SK-N-SH (cell line): Measurements from ENCODE around the gene CABP5. TPM values are rescaled to one million over a fixed set of nuclear protein-coding genes. Genes with fewer than 3 reads are reported as not detected.
"Not testable (repeated sequence)": the region's sequence is repeated elsewhere in the genome, so short reads cannot be mapped to it uniquely, and the experiment has no call there.

Experiments used
- CTCF ChIA-PET: fragments of 300-600, 350-600 bp; formaldehyde crosslinking; extraction: SDS; loops from one replicate; lab custom pipeline; 2021; lab: Yijun Ruan, JAX
- POLR2A ChIA-PET: fragments of 350-600 bp; sonication (Branson Sonifier 250); formaldehyde crosslinking; extraction: SDS; loops from one replicate; lab custom pipeline; 2020; ENCODE audit warnings: antibody characterized with exemption, inconsistent platforms; lab: Yijun Ruan, JAX
- DNase-seq: peaks from one replicate; pipeline ENCODE4 v3.0.0; 2012
- H2AFZ ChIP-seq: fragments of 200-600 bp; sonication (generic); 2 replicates; pipeline ENCODE4 v1.8.1; 2016; ENCODE audit warnings: antibody characterized with exemption, mild to moderate bottlenecking, low read depth
- H3F3A ChIP-seq: fragments of 200-600 bp; sonication (generic); replicated peaks from 2 replicates; pipeline ENCODE3; 2016; ENCODE audit warnings: antibody characterized with exemption, mild to moderate bottlenecking; ENCODE audit not compliant: insufficient read depth
- H3K27ac ChIP-seq, 2 experiments: fragments of 200-500 bp in 1 of 2; fragments of 200-600 bp in 1 of 2; sonication (Bioruptor generic) in 1 of 2; sonication (generic), shearing (Covaris generic) in 1 of 2; 2 replicates each; pipeline versions ENCODE4 v1.5.1 to v1.6.1; 2014 to 2016; ENCODE audit warnings: low read depth in 2 of 2, inconsistent platforms in 1 of 2, low read length in 1 of 2, mild to moderate bottlenecking in 1 of 2, mixed read lengths in 1 of 2
- H3K27me3 ChIP-seq: fragments of 200-600 bp; sonication (generic), shearing (Covaris generic); 2 replicates; pipeline ENCODE4 v1.6.1; 2016; ENCODE audit warnings: mixed run types; ENCODE audit not compliant: insufficient read depth
- H3K36me3 ChIP-seq, 2 experiments: fragments of 200-500 bp in 1 of 2; fragments of 200-600 bp in 1 of 2; sonication (Bioruptor generic) in 1 of 2; sonication (generic) in 1 of 2; replicated peaks in 1 of 2; 2 replicates each; pipeline versions ENCODE3 to v1.5.1; 2014 to 2016; ENCODE audit warnings: low read length in 1 of 2, mild to moderate bottlenecking in 1 of 2; ENCODE audit not compliant: insufficient read depth in 2 of 2, control insufficient read depth in 1 of 2
- H3K4me1 ChIP-seq, 2 experiments: fragments of 200-500 bp in 1 of 2; fragments of 200-600 bp in 1 of 2; sonication (Bioruptor generic) in 1 of 2; sonication (generic), shearing (Covaris generic) in 1 of 2; 2 replicates each; pipeline versions ENCODE4 v1.5.1 to v1.6.1; 2014 to 2016; ENCODE audit warnings: low read depth in 1 of 2, low read length in 1 of 2, mixed run types in 1 of 2; ENCODE audit not compliant: insufficient read depth in 2 of 2, control insufficient read depth in 1 of 2
- H3K4me2 ChIP-seq: fragments of 200-600 bp; sonication (generic), shearing (Covaris generic); 2 replicates; pipeline ENCODE4 v1.6.1; 2017; ENCODE audit warnings: mixed run types
- H3K4me3 ChIP-seq, 2 experiments: fragments of 200-500 bp in 1 of 2; fragments of 200-600 bp in 1 of 2; sonication (Bioruptor generic) in 1 of 2; sonication (generic), shearing (Covaris generic) in 1 of 2; 2 replicates each; pipeline versions ENCODE4 v1.5.1 to v1.8.1; 2014 to 2016; ENCODE audit warnings: low read depth in 2 of 2, inconsistent platforms in 1 of 2, low read length in 1 of 2, mild to moderate bottlenecking in 1 of 2, mixed read lengths in 1 of 2, moderate library complexity in 1 of 2
- H3K79me2 ChIP-seq: fragments of 200-600 bp; sonication (generic); 2 replicates; pipeline ENCODE4 v1.8.1; 2017; ENCODE audit warnings: mild to moderate bottlenecking; ENCODE audit not compliant: insufficient read depth
- H3K9ac ChIP-seq: fragments of 200-600 bp; sonication (generic); 2 replicates; pipeline ENCODE4 v1.6.1; 2017; ENCODE audit warnings: mixed run types
- H3K9me2 ChIP-seq: fragments of 200-600 bp; sonication (generic); 2 replicates; pipeline ENCODE4 v1.6.1; 2017; ENCODE audit warnings: mixed run types
- H3K9me3 ChIP-seq: fragments of 200-600 bp; sonication (generic); 2 replicates; pipeline ENCODE4 v1.6.1; 2017; ENCODE audit warnings: mixed run types, mild to moderate bottlenecking, moderate library complexity
- H4K20me1 ChIP-seq: fragments of 200-600 bp; sonication (generic); 2 replicates; pipeline ENCODE4 v1.6.1; 2017; ENCODE audit warnings: mild to moderate bottlenecking, mixed run types; ENCODE audit not compliant: insufficient read depth
- FOXJ3 ChIP-seq: sonication (generic); formaldehyde crosslinking; IDR thresholded peaks from 2 replicates; pipeline ENCODE4 v1.5.1; 2020; ENCODE audit warnings: mild to moderate bottlenecking, missing genetic modification reagents
- FOXM1 ChIP-seq: IDR thresholded peaks from 2 replicates; pipeline ENCODE4 v1.4.0; 2012; ENCODE audit warnings: low read depth, mild to moderate bottlenecking
- RAD21 ChIP-seq: IDR thresholded peaks from 2 replicates; pipeline ENCODE4 v1.6.1; 2012; ENCODE audit warnings: mild to moderate bottlenecking, low read length
- REST ChIP-seq: IDR thresholded peaks from 2 replicates; pipeline ENCODE4 v1.6.1; 2012; ENCODE audit warnings: mild to moderate bottlenecking, low read depth, low read length, moderate library complexity
- USF1 ChIP-seq: IDR thresholded peaks from 2 replicates; pipeline ENCODE4 v1.4.0; 2012; ENCODE audit warnings: low read depth, borderline replicate concordance
- USF2 ChIP-seq: fragments of 150-350 bp; IDR thresholded peaks from 2 replicates; pipeline ENCODE4 v1.6.1; 2017; ENCODE audit warnings: antibody characterized with exemption, low read length, low read depth, borderline replicate concordance
- ZBTB33 ChIP-seq: IDR thresholded peaks from 2 replicates; pipeline ENCODE4 v1.4.0; 2012; ENCODE audit warnings: low read depth, borderline replicate concordance
- WGBS: methylation state at CpG from one replicate; pipeline ENCODE4 v1.1.6; 2017; ENCODE audit warnings: low lambda C conversion rate; 5-methylcytosine and 5-hydroxymethylcytosine counted together
- polyA plus RNA-seq, 3 experiments: library from polyadenylated mRNA; depleted of rRNA; stranded (reverse); fragments of >200 nt; gene quantifications; 2 replicates each; pipeline ENCODE4 v1.2.3, GENCODE V29; 2012

CABP5 gene
- polyA plus RNA-seq, 1 of the 3 experiments (the other 2 are of a cell fraction), result not detected

GRCh38 chr19:48090281-48090802, 46.5 kb upstream of the CABP5 start:
- Histone ChIP-seq H3F3A (peaks cover 1% of the 10 kb centered on the region), H3K27ac (no peak overlapping the region), H4K20me1 (no peaks in the 10 kb centered on the region), H3K4me3 (no peak overlapping the region), H2AFZ (no peak overlapping the region), H3K36me3 (no peaks in the 10 kb centered on the region), H3K27me3 (no peaks in the 10 kb centered on the region; the same call in 1 of the 2 replicates), H3K79me2 (no peaks in the 10 kb centered on the region), H3K4me1 (no peaks in the 10 kb centered on the region; a peak in 1 of 4 replicates), H3K9me2 (no peaks in the 10 kb centered on the region), H3K9me3 (no peaks in the 10 kb centered on the region; the same call in 1 of the 2 replicates), H3K4me2 (no peak overlapping the region), H3K9ac (no peak overlapping the region)
- ChIA-PET POLR2A (no interaction called here), CTCF (interaction anchor here (2.1 kb wide), 1 partner anchor 12 kb away, joined by 8 read pairs; no protein-coding TSS in a partner anchor)
- TF ChIP-seq RAD21 (no peak), USF1 (peak; percentile 51; the same call in 1 of the 2 replicates), FOXM1 (no peak)
- 24% methylated on average over 5 of the region's 5 CpGs for WGBS
- no peak for DNase-seq

- H3K4me2 ChIP-seq, H3K27me3 ChIP-seq, H4K20me1 ChIP-seq, H3K9me3 ChIP-seq, H3K9me2 ChIP-seq, H3K79me2 ChIP-seq, DNase-seq, H3K4me3 ChIP-seq, CTCF ChIA-PET, H3K36me3 ChIP-seq, POLR2A ChIA-PET, H3F3A ChIP-seq, H3K27ac ChIP-seq, H3K9ac ChIP-seq, H3K4me1 ChIP-seq, H2AFZ ChIP-seq: not testable (repeated sequence)
- WGBS, result 53% methylated on average over 6 of the region's 6 CpGs
These were observed 45.1 kb upstream of the CABP5 start for GRCh38 chr19:48088991-48089390.

- Histone ChIP-seq H3K9ac (no peak overlapping the region), H3K4me1 (no peaks in the 10 kb centered on the region; a peak in 1 of 4 replicates), H3K9me3 (no peaks in the 10 kb centered on the region), H3K9me2 (no peaks in the 10 kb centered on the region), H3K79me2 (no peaks in the 10 kb centered on the region), H2AFZ (no peak overlapping the region), H3F3A (no peaks in the 10 kb centered on the region), H3K36me3 (no peaks in the 10 kb centered on the region), H3K27me3 (no peaks in the 10 kb centered on the region; the same call in 1 of the 2 replicates), H3K27ac (no peak overlapping the region), H4K20me1 (no peaks in the 10 kb centered on the region), H3K4me2 (no peak overlapping the region), H3K4me3 (no peak overlapping the region)
- 35% methylated on average over 5 of the region's 7 CpGs for WGBS
- ChIA-PET CTCF (interaction anchor here (0.8 to 1.5 kb wide), 2 partner anchors 21 to 24 kb away, joined by 3 to 4 read pairs; partner anchors contain the start of gene PLA2G4C), POLR2A (no interaction called here)
- no peak for DNase-seq
- TF ChIP-seq USF2 (no peak), ZBTB33 (no peak), FOXJ3 (no peak), REST (no peak)
These were observed 42.3 kb upstream of the CABP5 start for GRCh38 chr19:48085904-48086864.
